HepG2 (cell line): Measurements from ENCODE around the gene THBS2. TPM values are rescaled to one million over a fixed set of nuclear protein-coding genes. Genes with fewer than 3 reads are reported as not detected.
A peak's percentile ranks its signal among the peaks of the same experiment; 100 is the strongest.

ENCODE experiments used
- ARNT ChIP-seq: fragments of 450-650 bp; IDR thresholded peaks from 2 replicates; pipeline ENCODE4 v1.6.1; 2017
- ATM ChIP-seq: fragments of 450-650 bp; IDR thresholded peaks from 2 replicates; pipeline ENCODE4 v1.7.1; 2017; ENCODE audit warnings: mild to moderate bottlenecking, borderline replicate concordance
- EED ChIP-seq: sonication (generic); formaldehyde crosslinking; IDR thresholded peaks from 2 replicates; pipeline ENCODE4 v1.5.0; 2020; ENCODE audit warnings: mild to moderate bottlenecking, missing genetic modification reagents
- FOXK2 ChIP-seq: fragments of 450-650 bp; IDR thresholded peaks from 2 replicates; pipeline ENCODE4 v1.6.1; 2016
- FOXP1 ChIP-seq, 2 experiments: fragments of 450-650 bp in 1 of 2; IDR thresholded peaks; 2 replicates each; pipeline ENCODE4 v1.6.1; 2017 to 2018; ENCODE audit warnings: antibody characterized with exemption in 1 of 2
- JUN ChIP-seq: sonication (generic); formaldehyde crosslinking; IDR thresholded peaks from 2 replicates; pipeline ENCODE4 v1.4.0; 2020; ENCODE audit warnings: mild to moderate bottlenecking, missing genetic modification reagents
- JUNB ChIP-seq: sonication (generic); formaldehyde crosslinking; IDR thresholded peaks from 2 replicates; pipeline ENCODE4 v1.8.0; 2022; ENCODE audit warnings: missing genetic modification reagents, mild to moderate bottlenecking, borderline replicate concordance
- LCORL ChIP-seq, 2 experiments: fragments of 450-650 bp in 1 of 2; sonication (generic) in 1 of 2; formaldehyde crosslinking in 1 of 2; IDR thresholded peaks; 2 replicates each; pipeline versions ENCODE4 v1.5.0 to v1.6.1; 2017 to 2020; ENCODE audit warnings: antibody characterized with exemption in 1 of 2, missing genetic modification reagents in 1 of 2
- NFRKB ChIP-seq: fragments of 450-650 bp; IDR thresholded peaks from 2 replicates; pipeline ENCODE4 v1.6.1; 2017
- PHB2 ChIP-seq: fragments of 450-650 bp; IDR thresholded peaks from 2 replicates; pipeline ENCODE4 v1.6.1; 2018; ENCODE audit not compliant: partially characterized antibody
- PLRG1 ChIP-seq: fragments of 450-650 bp; conservative IDR thresholded peaks from 2 replicates; pipeline ENCODE4 v1.6.1; 2016
- SNRNP70 ChIP-seq: fragments of 200-400 bp; formaldehyde crosslinking; IDR thresholded peaks from 2 replicates; pipeline ENCODE4 v1.6.1; 2017; ENCODE audit warnings: mild to moderate bottlenecking, low read depth, low read length, moderate library complexity
- SOX6 ChIP-seq, 2 experiments: fragments of 450-650 bp in 1 of 2; sonication (generic) in 1 of 2; formaldehyde crosslinking in 1 of 2; IDR thresholded peaks; 2 replicates each; pipeline versions ENCODE4 v1.4.0 to v1.6.1; 2017 to 2020; ENCODE audit warnings: antibody characterized with exemption in 1 of 2, mild to moderate bottlenecking in 1 of 2, missing genetic modification reagents in 1 of 2
- STAG1 ChIP-seq: sonication (generic); formaldehyde crosslinking; IDR thresholded peaks from 2 replicates; pipeline ENCODE4 v1.4.0; 2020; ENCODE audit warnings: missing genetic modification reagents
- ZNF282 ChIP-seq: fragments of 450-650 bp; IDR thresholded peaks from 2 replicates; pipeline ENCODE4 v1.6.1; 2018; ENCODE audit not compliant: partially characterized antibody
- ZNF841 ChIP-seq: sonication (generic); formaldehyde crosslinking; IDR thresholded peaks from 2 replicates; pipeline ENCODE4 v1.8.1; 2023; ENCODE audit warnings: missing genetic modification reagents, borderline replicate concordance
- ZSCAN21 ChIP-seq: sonication (generic); formaldehyde crosslinking; IDR thresholded peaks from 2 replicates; pipeline ENCODE4 v1.8.0; 2022; ENCODE audit warnings: mild to moderate bottlenecking, missing genetic modification reagents, moderate library complexity, borderline replicate concordance
- polyA plus RNA-seq, 8 experiments: library from polyadenylated mRNA; depleted of rRNA in 3 of 8; stranded (reverse) in 7 of 8; unstranded in 1 of 8; fragments of >200 nt; fragmentation: Illumina TruSeq in 4 of 8; extraction: Trizol in 4 of 8; gene quantifications; 2 replicates each; pipeline versions ENCODE4 v1.2.1 to v1.2.3, GENCODE V29; 2011 to 2016; ENCODE audit warnings: low read depth in 4 of 8, missing spikeins in 1 of 8, mixed read lengths in 1 of 8; ENCODE audit not compliant: insufficient read depth in 1 of 8
- total RNA-seq, 5 experiments: library from RNA; depleted of rRNA; stranded (reverse); fragments of >200 nt; fragmentation: Illumina TruSeq; extraction: Trizol; gene quantifications; 2 replicates each; pipeline ENCODE4 v1.2.3, GENCODE V29; 2016; ENCODE audit warnings: low read depth in 1 of 5
- TF ChIP-seq, protein P1 (sequence below): sonication (generic); formaldehyde crosslinking; IDR thresholded peaks from 2 replicates; pipeline ENCODE4 v1.5.1; 2020; ENCODE audit warnings: missing genetic modification reagents, mild to moderate bottlenecking, borderline replicate concordance
- TF ChIP-seq, protein P2 (sequence below): sonication (generic); formaldehyde crosslinking; IDR thresholded peaks from 2 replicates; pipeline ENCODE4 v1.5.1; 2020; ENCODE audit warnings: mild to moderate bottlenecking, missing genetic modification reagents, borderline replicate concordance

THBS2 gene
- total and polyA plus RNA-seq, 2 of the 13 experiments (the other 11 are each of a cell fraction or from before 2014, with no cell fraction given), result 0.12 to 0.15 TPM

DNA sequence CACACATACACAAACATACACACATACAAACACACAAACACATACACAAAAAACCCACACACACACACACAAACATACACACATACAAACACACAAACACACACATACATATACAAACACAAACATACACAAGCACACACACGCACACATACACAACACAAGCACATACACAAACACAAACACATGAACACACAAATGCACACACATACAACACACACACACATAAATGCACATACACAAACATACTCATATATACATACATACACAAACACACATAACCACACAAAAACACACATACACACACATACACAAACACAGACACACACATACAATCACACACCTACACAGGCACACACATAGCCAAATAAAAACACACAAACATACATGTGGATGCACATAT lies 30.3 kb upstream of the THBS2 start (continued):
- TF ChIP-seq, protein P1, sequence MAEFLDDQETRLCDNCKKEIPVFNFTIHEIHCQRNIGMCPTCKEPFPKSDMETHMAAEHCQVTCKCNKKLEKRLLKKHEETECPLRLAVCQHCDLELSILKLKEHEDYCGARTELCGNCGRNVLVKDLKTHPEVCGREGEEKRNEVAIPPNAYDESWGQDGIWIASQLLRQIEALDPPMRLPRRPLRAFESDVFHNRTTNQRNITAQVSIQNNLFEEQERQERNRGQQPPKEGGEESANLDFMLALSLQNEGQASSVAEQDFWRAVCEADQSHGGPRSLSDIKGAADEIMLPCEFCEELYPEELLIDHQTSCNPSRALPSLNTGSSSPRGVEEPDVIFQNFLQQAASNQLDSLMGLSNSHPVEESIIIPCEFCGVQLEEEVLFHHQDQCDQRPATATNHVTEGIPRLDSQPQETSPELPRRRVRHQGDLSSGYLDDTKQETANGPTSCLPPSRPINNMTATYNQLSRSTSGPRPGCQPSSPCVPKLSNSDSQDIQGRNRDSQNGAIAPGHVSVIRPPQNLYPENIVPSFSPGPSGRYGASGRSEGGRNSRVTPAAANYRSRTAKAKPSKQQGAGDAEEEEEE (CRISPR knock-in tag), result no peak
- TF ChIP-seq PLRG1 (peak; percentile 98), EED (no peak), ZSCAN21 (CRISPR knock-in tag) (no peak), ATM (0 out of 2 replicates have a peak, but pooled peaks have one; percentile 23), SNRNP70 (no peak), ARNT (0 out of 2 replicates have a peak, but pooled peaks have one; percentile 85), STAG1 (CRISPR knock-in tag) (no peak), FOXP1 (IDR thresholded peaks at IDR 0.05) (peak; percentile 65; the same call in 1 of the 2 replicates), FOXP1 (CRISPR knock-in tag; IDR thresholded peaks at IDR 0.05) (no peak), LCORL (IDR thresholded peaks at IDR 0.05) (peak; percentile 75; the same call in 1 of the 2 replicates), LCORL (CRISPR knock-in tag; IDR thresholded peaks at IDR 0.05) (no peak), JUNB (0 out of 2 replicates have a peak, but pooled peaks have one; percentile 36), SOX6 (IDR thresholded peaks at IDR 0.05) (peak; percentile 53; the same call in 1 of the 2 replicates), SOX6 (CRISPR knock-in tag; IDR thresholded peaks at IDR 0.05) (no peak), PHB2 (peak; percentile 86), FOXK2 (peak; percentile 58; the same call in 1 of the 2 replicates), NFRKB (peak; percentile 38; the same call in 1 of the 2 replicates), JUN (no peak), ZNF282 (peak; percentile 12), ZNF841 (no peak)
- TF ChIP-seq, protein P2, sequence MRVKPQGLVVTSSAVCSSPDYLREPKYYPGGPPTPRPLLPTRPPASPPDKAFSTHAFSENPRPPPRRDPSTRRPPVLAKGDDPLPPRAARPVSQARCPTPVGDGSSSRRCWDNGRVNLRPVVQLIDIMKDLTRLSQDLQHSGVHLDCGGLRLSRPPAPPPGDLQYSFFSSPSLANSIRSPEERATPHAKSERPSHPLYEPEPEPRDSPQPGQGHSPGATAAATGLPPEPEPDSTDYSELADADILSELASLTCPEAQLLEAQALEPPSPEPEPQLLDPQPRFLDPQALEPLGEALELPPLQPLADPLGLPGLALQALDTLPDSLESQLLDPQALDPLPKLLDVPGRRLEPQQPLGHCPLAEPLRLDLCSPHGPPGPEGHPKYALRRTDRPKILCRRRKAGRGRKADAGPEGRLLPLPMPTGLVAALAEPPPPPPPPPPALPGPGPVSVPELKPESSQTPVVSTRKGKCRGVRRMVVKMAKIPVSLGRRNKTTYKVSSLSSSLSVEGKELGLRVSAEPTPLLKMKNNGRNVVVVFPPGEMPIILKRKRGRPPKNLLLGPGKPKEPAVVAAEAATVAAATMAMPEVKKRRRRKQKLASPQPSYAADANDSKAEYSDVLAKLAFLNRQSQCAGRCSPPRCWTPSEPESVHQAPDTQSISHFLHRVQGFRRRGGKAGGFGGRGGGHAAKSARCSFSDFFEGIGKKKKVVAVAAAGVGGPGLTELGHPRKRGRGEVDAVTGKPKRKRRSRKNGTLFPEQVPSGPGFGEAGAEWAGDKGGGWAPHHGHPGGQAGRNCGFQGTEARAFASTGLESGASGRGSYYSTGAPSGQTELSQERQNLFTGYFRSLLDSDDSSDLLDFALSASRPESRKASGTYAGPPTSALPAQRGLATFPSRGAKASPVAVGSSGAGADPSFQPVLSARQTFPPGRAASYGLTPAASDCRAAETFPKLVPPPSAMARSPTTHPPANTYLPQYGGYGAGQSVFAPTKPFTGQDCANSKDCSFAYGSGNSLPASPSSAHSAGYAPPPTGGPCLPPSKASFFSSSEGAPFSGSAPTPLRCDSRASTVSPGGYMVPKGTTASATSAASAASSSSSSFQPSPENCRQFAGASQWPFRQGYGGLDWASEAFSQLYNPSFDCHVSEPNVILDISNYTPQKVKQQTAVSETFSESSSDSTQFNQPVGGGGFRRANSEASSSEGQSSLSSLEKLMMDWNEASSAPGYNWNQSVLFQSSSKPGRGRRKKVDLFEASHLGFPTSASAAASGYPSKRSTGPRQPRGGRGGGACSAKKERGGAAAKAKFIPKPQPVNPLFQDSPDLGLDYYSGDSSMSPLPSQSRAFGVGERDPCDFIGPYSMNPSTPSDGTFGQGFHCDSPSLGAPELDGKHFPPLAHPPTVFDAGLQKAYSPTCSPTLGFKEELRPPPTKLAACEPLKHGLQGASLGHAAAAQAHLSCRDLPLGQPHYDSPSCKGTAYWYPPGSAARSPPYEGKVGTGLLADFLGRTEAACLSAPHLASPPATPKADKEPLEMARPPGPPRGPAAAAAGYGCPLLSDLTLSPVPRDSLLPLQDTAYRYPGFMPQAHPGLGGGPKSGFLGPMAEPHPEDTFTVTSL (CRISPR knock-in tag), result no peak
